ENCODE data around the gene CDC42BPB. TPM values are rescaled to one million over a fixed set of nuclear protein-coding genes. Genes with fewer than 3 reads are reported as not detected.
"Not testable (repeated sequence)": the region's sequence is repeated elsewhere in the genome, so short reads cannot be mapped to it uniquely, and the experiment has no call there.

Gene CDC42BPB
- total RNA-seq, 1 experiment from 2014 or later, result 82.7 TPM

DNA sequence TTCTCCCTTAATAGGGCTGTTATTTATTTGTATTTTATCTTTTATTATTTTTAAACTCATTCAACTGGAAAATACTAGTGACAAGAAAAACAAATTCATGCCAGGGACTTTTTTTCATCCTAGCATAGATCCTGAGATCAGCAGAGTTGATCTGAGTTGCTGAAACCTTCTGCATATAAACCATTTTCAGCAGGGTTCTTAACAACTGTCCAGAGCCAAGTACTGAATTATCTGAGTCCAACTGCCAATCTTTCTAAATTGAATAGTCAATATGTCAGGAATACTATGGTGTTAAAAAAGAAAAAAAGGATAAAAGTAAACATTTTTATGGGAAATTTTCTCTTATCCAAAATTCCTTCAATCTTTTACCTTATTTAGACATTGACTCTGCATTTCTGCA is 28.6 kb downstream of the CDC42BPB start:
- H3K4me1 Mint-ChIP-seq (ENCODE audit: insufficient read depth, unreplicated experiment), result peaks cover 18% of the 10 kb centered on the region
- no peak for DNase-seq (ENCODE audit: unreplicated experiment)
- CTCF ChIA-PET, result interaction anchor here (0.6 kb wide), 2 partner anchors 39 to 204 kb away, joined by 3 read pairs; no protein-coding TSS in a partner anchor

DNA sequence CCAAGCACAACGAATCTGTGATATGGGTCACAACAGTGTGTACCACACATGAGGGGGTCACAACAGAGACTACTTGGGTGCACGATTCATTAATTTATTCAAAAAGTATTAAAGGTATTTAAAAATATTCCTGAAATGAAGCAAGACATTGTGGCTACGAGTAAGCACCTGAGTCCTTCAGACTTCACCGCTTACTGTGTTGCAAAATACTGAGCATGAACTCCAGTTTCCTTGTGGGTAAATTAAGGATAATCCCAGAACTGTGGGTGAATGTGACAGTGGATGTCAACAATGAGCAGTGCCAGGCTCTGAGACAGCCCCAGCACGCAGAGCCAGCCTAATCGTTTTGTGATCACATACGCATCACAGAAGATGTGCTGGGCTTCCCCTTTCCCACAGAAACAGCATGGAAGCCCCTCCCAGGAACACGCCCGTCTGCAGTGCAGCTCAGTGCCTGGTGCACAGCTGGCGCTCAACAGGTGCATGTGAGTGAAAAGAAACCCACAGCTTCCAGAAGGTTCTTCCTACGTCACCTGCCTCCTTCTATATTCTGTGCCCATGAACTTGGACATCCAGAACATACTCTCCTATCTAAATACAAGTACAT is 29.1 kb downstream of the CDC42BPB start:
- Mint-ChIP-seq H3K4me1 (ENCODE audit: insufficient read depth, unreplicated experiment) (peaks cover 19% of the 10 kb centered on the region), H3K27me3 (ENCODE audit: insufficient read depth, unreplicated experiment) (no peaks in the 10 kb centered on the region), H3K36me3 (ENCODE audit: insufficient read depth, unreplicated experiment) (peaks cover 13% of the 10 kb centered on the region), H3K27ac (ENCODE audit: low read depth, unreplicated experiment) (no peak overlapping the region), H3K4me3 (ENCODE audit: unreplicated experiment) (no peak overlapping the region), H3K9me3 (ENCODE audit: unreplicated experiment) (no peaks in the 10 kb centered on the region)
- intact Hi-C loops (cut with micrococcal nuclease), result no loop called here
- CTCF ChIA-PET, result no interaction called here
- no TSS peak for BruUV-seq (replicated peaks)
- TF ChIP-seq, protein P1, sequence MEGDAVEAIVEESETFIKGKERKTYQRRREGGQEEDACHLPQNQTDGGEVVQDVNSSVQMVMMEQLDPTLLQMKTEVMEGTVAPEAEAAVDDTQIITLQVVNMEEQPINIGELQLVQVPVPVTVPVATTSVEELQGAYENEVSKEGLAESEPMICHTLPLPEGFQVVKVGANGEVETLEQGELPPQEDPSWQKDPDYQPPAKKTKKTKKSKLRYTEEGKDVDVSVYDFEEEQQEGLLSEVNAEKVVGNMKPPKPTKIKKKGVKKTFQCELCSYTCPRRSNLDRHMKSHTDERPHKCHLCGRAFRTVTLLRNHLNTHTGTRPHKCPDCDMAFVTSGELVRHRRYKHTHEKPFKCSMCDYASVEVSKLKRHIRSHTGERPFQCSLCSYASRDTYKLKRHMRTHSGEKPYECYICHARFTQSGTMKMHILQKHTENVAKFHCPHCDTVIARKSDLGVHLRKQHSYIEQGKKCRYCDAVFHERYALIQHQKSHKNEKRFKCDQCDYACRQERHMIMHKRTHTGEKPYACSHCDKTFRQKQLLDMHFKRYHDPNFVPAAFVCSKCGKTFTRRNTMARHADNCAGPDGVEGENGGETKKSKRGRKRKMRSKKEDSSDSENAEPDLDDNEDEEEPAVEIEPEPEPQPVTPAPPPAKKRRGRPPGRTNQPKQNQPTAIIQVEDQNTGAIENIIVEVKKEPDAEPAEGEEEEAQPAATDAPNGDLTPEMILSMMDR (IDR thresholded peaks at IDR 0.05; ENCODE audit: unreplicated experiment), result no peak
- POLR2A ChIA-PET, result interaction anchor here (0.6 kb wide), 1 partner anchor 34 kb away, joined by 3 read pairs; no protein-coding TSS in a partner anchor
- no peak for DNase-seq (ENCODE audit: unreplicated experiment)

More for the DNA sequence above, 28.6 kb downstream of the CDC42BPB start:
- POLR2A ChIA-PET, result no interaction called here
- H3K9me3 Mint-ChIP-seq (ENCODE audit: unreplicated experiment), result no peaks in the 10 kb centered on the region
- intact Hi-C loops (cut with micrococcal nuclease), result no loop called here
- no peak overlapping the region for H3K27ac Mint-ChIP-seq (ENCODE audit: low read depth, unreplicated experiment)
- H3K36me3 Mint-ChIP-seq (ENCODE audit: insufficient read depth, unreplicated experiment), result peaks cover 13% of the 10 kb centered on the region
- BruUV-seq (replicated peaks), result no TSS peak
- TF ChIP-seq, protein P1 (IDR thresholded peaks at IDR 0.05; ENCODE audit: unreplicated experiment), result no peak
- no peaks in the 10 kb centered on the region for H3K27me3 Mint-ChIP-seq (ENCODE audit: insufficient read depth, unreplicated experiment)
- no peak overlapping the region for H3K4me3 Mint-ChIP-seq (ENCODE audit: unreplicated experiment)

DNA sequence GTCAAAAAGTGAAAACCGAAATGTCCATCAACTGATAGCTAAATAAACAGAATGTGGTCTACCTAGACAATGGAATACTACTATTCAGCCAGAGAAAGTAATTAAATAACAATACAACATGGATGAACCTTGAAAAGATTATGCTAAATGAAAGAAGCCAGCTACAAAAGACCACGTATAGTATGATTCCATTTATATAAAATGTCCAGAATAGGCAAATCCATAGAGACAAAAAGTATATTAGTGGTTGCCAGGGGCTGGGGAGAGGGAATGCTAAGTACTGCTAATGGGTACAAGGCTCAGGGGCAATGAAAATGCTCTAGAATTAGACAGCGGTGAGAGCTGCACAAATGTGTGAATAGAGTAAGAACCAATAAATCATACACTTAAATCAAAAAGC is 29.9 kb downstream of the CDC42BPB start:
- peaks cover 20% of the 10 kb centered on the region for H3K4me1 Mint-ChIP-seq (ENCODE audit: insufficient read depth, unreplicated experiment)
- no peak for DNase-seq (ENCODE audit: unreplicated experiment)
- no peaks in the 10 kb centered on the region for H3K9me3 Mint-ChIP-seq (ENCODE audit: unreplicated experiment)
- TF ChIP-seq, protein P1 (IDR thresholded peaks at IDR 0.05; ENCODE audit: unreplicated experiment), result no peak
- H3K27me3 Mint-ChIP-seq (ENCODE audit: insufficient read depth, unreplicated experiment), result no peaks in the 10 kb centered on the region
- intact Hi-C loops (cut with micrococcal nuclease), result no loop called here
- no peak overlapping the region for H3K4me3 Mint-ChIP-seq (ENCODE audit: unreplicated experiment)
- H3K27ac Mint-ChIP-seq (ENCODE audit: low read depth, unreplicated experiment), result no peak overlapping the region
- POLR2A ChIA-PET, result interaction anchor here (0.6 to 0.7 kb wide), 2 partner anchors 13 to 29 kb away, joined by 3 to 4 read pairs; no protein-coding TSS in a partner anchor
- no TSS peak for BruUV-seq (replicated peaks)
- CTCF ChIA-PET, result no interaction called here
- peaks cover 11% of the 10 kb centered on the region for H3K36me3 Mint-ChIP-seq (ENCODE audit: insufficient read depth, unreplicated experiment)

DNA sequence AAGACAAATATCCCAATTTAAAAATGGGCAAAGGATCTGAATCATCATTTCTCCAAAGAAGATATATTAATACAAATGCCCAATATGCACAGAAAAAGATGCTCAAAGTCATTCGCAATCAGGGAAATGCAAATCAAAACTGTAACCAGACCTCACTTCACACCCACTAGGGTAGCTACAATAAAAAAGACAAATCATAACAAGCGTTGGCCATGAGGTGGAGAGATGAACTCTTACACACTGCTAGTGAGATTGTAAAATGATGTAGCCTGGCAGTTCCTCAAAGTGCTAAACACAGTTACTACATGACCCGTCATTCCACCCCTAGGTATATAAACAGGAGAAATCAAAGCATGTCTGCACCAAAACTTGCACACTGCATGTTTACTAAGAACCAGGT is 30.4 kb downstream of the CDC42BPB start:
- CTCF ChIA-PET, result interaction anchor here (0.8 kb wide), 1 partner anchor 589 kb away, joined by 3 read pairs; no protein-coding TSS in a partner anchor
- no peak for DNase-seq (ENCODE audit: unreplicated experiment)
- peaks cover 6% of the 10 kb centered on the region for H3K36me3 Mint-ChIP-seq (ENCODE audit: insufficient read depth, unreplicated experiment)
- H3K9me3 Mint-ChIP-seq (ENCODE audit: unreplicated experiment), result no peaks in the 10 kb centered on the region
- TF ChIP-seq, protein P1 (IDR thresholded peaks at IDR 0.05; ENCODE audit: unreplicated experiment), result no peak
- H3K27me3 Mint-ChIP-seq (ENCODE audit: insufficient read depth, unreplicated experiment), result no peaks in the 10 kb centered on the region
- H3K4me3 Mint-ChIP-seq (ENCODE audit: unreplicated experiment), result no peak overlapping the region
- peaks cover 25% of the 10 kb centered on the region for H3K4me1 Mint-ChIP-seq (ENCODE audit: insufficient read depth, unreplicated experiment)
- intact Hi-C loops (cut with micrococcal nuclease), result no loop called here
- no TSS peak for BruUV-seq (replicated peaks)
- peak overlapping the region; percentile 85 for H3K27ac Mint-ChIP-seq (ENCODE audit: low read depth, unreplicated experiment)
- POLR2A ChIA-PET, result interaction anchor here (0.6 to 0.7 kb wide), 2 partner anchors 12 to 29 kb away, joined by 3 to 4 read pairs; no protein-coding TSS in a partner anchor

DNA sequence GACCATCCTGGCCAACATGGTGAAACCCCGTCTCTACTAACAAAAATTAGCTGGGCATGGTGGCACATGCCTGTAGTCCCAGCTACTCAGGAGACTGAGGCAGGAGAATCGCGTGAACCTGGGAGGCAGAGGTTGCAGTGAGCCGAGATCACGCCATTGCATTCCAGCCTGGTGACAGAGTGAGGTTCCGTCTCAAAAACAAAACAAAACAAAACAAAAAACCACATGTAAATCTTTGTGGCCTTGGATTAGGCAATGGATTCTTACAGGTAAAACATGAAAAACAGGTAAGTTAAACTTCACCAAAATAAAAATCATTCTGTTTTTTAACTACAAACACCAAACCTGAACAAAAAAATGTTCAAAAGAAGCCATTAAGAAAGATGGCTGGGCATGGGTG is 31.2 kb downstream of the CDC42BPB start:
- H3K4me3 Mint-ChIP-seq (ENCODE audit: unreplicated experiment); intact Hi-C loops (cut with micrococcal nuclease); H3K27me3 Mint-ChIP-seq (ENCODE audit: insufficient read depth, unreplicated experiment); DNase-seq (ENCODE audit: unreplicated experiment); H3K9me3 Mint-ChIP-seq (ENCODE audit: unreplicated experiment); H3K36me3 Mint-ChIP-seq (ENCODE audit: insufficient read depth, unreplicated experiment); BruUV-seq (replicated peaks): not testable (repeated sequence)
- POLR2A ChIA-PET, result interaction anchor here (2.3 kb wide), 1 partner anchor 39 kb away, joined by 6 read pairs; no protein-coding TSS in a partner anchor
- CTCF ChIA-PET, result interaction anchor here (0.6 to 0.8 kb wide), 3 partner anchors 17 to 588 kb away, joined by 3 to 4 read pairs (median 3); no protein-coding TSS in a partner anchor
- peak overlapping the region; percentile 85 for H3K27ac Mint-ChIP-seq (ENCODE audit: low read depth, unreplicated experiment)
- peaks cover 29% of the 10 kb centered on the region for H3K4me1 Mint-ChIP-seq (ENCODE audit: insufficient read depth, unreplicated experiment)

Measured in MCF 10A (cell line).